SJSA1 (cell line): ENCODE results near the gene OVCA2. TPM values are rescaled to one million over a fixed set of nuclear protein-coding genes. Genes with fewer than 3 reads are reported as not detected.

Source experiments
- DNase-seq, 2 experiments: peaks; one replicate each; pipeline ENCODE4 v3.0.0-alpha.2; 2015 to 2020; ENCODE audit warnings: low spot score in 2 of 2, low read depth in 1 of 2
- H3K27ac ChIP-seq: fragments of 250-450 bp; sonication (Bioruptor Pico); 2 replicates; pipeline ENCODE4 v1.5.1; 2020; ENCODE audit warnings: mild to moderate bottlenecking, moderate library complexity
- H3K27me3 ChIP-seq: fragments of 250-450 bp; sonication (Bioruptor Pico); replicated peaks from 2 replicates; pipeline ENCODE4 v1.5.1; 2020; ENCODE audit warnings: mild to moderate bottlenecking, moderate library complexity
- H3K36me3 ChIP-seq: fragments of 250-450 bp; sonication (Bioruptor Pico); 2 replicates; pipeline ENCODE4 v1.5.1; 2020; ENCODE audit warnings: mild to moderate bottlenecking
- H3K4me1 ChIP-seq: fragments of 250-450 bp; sonication (Bioruptor Pico); replicated peaks from 2 replicates; pipeline ENCODE4 v1.6.1; 2021; ENCODE audit warnings: mild to moderate bottlenecking
- H3K4me3 ChIP-seq: fragments of 250-450 bp; sonication (Bioruptor Pico); 2 replicates; pipeline ENCODE4 v1.5.1; 2020; ENCODE audit warnings: mild to moderate bottlenecking
- H3K9me3 ChIP-seq: fragments of 250-450 bp; sonication (Bioruptor Pico); replicated peaks from 2 replicates; pipeline ENCODE4 v1.5.1; 2020; ENCODE audit warnings: mild to moderate bottlenecking
- total RNA-seq: library from RNA; depleted of rRNA; stranded (reverse); fragments of >200 nt; shearing (Covaris generic); gene quantifications from 2 replicates; pipeline ENCODE4 v1.2.3, GENCODE V29; 2014; rRNA removed

The OVCA2 gene
- total RNA-seq, 1 experiment from 2014 or later, result 66.0 TPM

DNA sequence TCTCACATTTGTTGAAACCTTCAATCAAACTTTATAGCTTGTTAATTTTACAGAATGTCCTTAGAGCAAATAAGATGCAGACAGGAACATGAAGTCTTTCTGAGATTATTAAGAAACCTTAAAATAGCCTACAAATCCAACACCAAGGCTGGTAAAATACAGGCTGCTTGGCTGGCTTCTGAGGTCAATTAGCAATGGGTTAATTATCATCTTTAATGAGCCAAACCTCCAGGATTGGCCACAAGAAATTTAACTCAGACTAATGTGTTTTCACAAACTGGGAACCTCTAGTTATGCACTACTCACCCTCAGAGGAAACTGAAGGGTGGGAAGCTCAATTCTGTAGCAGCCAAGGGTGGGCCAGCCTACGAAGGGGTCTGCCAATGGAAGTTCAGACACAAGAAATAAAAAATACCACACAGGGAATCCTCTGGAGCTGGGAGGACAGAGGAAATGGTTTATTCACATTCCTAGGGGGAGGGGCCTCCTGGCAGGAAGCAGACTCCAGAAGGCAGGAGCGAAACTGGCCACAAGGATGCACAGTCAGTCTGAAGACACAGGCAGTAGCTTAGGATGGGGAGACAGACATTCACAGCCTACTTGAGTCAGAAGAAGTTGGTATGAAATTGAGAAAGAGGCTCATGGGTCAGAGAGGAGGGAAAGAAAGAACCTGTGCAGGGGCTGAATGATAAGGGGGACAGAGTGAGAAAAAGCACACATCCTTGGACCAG, 49.1 kb downstream of the OVCA2 start:
- 0 out of 2 replicates have a peak, but pooled peaks cover 8% of the 10 kb centered on the region for H3K36me3 ChIP-seq
- peak; percentile 77 to 90 for DNase-seq
- H3K27ac ChIP-seq, result peak overlapping the region; percentile 83
- peaks cover 44% of the 10 kb centered on the region for H3K4me1 ChIP-seq
- H3K4me3 ChIP-seq, result no peak overlapping the region
- H3K9me3 ChIP-seq, result no peaks in the 10 kb centered on the region
- H3K27me3 ChIP-seq, result no peaks in the 10 kb centered on the region

DNA sequence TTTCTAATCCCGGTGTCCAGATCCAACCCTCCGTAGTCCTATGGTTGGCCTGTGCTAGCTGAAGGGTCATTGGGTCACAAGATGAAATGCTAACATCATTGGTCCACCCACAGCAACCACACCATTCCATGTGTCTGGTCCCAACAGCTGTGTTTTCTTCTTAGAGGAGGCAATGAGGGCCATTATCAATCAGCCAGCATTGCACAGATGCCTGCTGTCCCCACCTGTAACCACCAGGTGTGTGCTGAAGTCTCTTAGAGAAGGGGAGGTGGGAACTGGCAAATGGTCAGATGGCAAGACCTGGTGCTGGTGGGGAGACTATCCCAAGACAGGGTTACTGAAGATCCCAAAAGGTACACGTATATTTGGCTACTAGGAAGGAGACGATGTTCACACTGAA, 50.4 kb downstream of the OVCA2 start:
- no peak overlapping the region for H3K27ac ChIP-seq

More for the DNA sequence above, 50.4 kb downstream of the OVCA2 start:
- 0 out of 2 replicates have a peak, but pooled peaks cover 8% of the 10 kb centered on the region for H3K36me3 ChIP-seq
- DNase-seq, result no peak
- H3K4me3 ChIP-seq, result no peak overlapping the region
- H3K27me3 ChIP-seq, result no peaks in the 10 kb centered on the region
- H3K4me1 ChIP-seq, result peaks cover 45% of the 10 kb centered on the region
- no peaks in the 10 kb centered on the region for H3K9me3 ChIP-seq

Other genes with a start within 250 kb of the OVCA2 start
- 6.3 and 8.3 TPM in 2 replicates for gene SMYD4, start 212.1 kb upstream of the OVCA2 start, total RNA-seq
- gene RPA1, start 212.0 kb upstream of the OVCA2 start, total RNA-seq, result 24.2 and 34.3 TPM in 2 replicates
- not detected in 2 replicates for gene RTN4RL1, start 16.7 kb upstream of the OVCA2 start, total RNA-seq
- gene DPH1, start 11.9 kb upstream of the OVCA2 start, total RNA-seq, result 21.0 and 24.9 TPM in 2 replicates
- 28.8 and 31.3 TPM in 2 replicates for gene HIC1, start 13.1 kb downstream of the OVCA2 start, total RNA-seq